ENCODE data around the gene POLR3A.
A peak's percentile ranks its signal among the peaks of the same experiment; 100 is the strongest.

POLR3A gene

DNA sequence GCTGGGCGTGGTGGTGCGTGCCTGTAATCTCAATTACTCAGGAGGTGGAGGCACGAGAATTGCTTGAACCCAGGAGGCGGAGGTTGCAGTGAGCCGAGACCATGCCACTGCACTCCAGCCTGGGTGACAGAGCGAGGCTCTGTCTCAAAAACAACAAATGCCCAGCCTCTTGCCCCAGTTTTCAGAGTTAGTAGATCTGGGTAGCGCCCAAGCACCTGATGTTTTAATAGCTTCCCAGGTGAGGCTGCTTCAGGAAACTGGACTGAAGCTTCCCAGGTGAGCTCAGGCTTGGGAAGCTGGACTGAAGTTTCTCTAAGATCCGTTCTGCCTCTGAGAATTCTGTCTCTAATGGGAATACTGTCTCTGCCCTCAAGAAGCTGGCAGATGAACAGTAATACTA is 16.5 kb upstream of the POLR3A start:
- DNase-seq, result no peak

DNA sequence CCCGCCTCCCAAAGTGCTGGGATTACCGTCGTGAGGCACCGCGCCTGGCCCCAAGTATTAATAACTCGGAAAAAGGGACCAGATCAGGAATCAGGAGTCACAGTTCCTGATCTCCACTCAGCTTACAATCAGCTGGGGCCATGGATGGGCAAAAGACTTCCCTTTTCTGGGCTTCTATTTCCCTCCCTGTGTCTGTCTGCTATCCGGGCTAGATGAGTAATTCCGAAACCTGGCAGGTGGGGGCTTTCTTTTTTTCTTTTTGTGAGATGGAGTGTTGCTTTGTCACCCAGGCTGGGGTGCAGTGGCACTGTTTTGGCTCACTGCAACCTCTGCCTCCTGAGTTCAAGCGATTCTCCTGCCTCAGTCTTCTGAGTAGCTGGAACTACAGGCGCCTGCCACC is 15.9 kb upstream of the POLR3A start:
- DNase-seq, result no peak

DNA sequence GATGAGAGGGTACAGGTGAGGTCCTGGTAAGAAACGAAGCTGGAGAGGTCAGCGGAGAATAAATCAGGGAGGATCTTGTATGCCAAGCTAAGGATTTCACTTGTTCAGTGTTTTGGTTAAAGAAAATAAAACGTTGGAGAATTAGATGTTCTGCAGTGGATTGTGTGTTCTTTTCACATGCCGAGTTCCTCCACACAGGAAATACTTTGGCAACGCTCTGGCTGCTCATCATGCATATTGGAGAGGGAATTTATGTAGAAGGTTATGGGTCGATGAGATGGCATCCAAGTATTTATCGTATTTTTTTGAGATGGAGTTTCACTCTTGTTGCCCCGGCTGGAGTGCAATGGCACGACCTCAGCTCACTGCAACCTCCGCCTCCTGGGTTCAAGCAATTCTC is 15.4 kb upstream of the POLR3A start:
- DNase-seq, result no peak

DNA sequence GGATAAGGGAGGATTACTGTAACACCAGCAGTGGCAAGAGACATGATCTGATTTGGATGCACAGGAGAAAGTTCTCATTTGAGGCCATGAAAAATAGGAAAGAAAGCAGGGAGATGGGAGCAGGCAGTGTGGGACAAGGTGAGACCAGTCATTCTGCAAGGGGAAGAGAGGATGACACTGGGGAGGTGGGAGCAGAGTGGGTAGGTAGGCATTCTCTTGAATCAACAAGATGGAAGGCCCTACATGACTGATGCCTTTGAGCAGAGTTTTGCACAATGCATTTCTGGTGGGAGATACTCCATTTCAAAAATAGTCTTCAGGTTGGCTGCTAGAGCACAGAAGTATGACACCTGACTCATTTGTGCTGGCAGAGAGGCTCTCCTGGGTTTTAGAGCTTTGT is 14.9 kb upstream of the POLR3A start:
- DNase-seq, result no peak

DNA sequence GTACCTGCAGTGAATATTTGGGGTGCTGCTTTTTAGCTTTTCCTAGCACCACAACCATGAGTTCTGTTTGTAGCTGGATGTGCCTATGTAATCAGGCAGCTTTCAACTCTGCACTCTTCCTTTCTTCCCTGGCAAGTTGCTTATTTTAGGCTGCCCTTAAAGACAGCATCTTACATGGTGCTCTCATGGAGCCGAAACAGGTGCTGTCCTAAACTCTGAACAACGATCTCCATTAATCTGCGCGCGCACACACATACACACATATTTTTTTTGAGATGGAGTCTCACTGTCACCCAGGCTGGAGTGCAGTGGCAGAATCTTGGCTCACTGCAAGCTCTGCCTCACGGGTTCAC is 13.4 kb upstream of the POLR3A start:
- no peak for DNase-seq

- no peak for DNase-seq
These were observed 12.9 kb upstream of the POLR3A start for GRCh38 chr10:78042058-78042751.

GRCh38 chr10:78041170-78042057 is 12.1 kb upstream of the POLR3A start:
- DNase-seq, result no peak

- no peak for DNase-seq
These were observed 10.4 kb upstream of the POLR3A start for GRCh38 chr10:78039743-78040142.

DNA sequence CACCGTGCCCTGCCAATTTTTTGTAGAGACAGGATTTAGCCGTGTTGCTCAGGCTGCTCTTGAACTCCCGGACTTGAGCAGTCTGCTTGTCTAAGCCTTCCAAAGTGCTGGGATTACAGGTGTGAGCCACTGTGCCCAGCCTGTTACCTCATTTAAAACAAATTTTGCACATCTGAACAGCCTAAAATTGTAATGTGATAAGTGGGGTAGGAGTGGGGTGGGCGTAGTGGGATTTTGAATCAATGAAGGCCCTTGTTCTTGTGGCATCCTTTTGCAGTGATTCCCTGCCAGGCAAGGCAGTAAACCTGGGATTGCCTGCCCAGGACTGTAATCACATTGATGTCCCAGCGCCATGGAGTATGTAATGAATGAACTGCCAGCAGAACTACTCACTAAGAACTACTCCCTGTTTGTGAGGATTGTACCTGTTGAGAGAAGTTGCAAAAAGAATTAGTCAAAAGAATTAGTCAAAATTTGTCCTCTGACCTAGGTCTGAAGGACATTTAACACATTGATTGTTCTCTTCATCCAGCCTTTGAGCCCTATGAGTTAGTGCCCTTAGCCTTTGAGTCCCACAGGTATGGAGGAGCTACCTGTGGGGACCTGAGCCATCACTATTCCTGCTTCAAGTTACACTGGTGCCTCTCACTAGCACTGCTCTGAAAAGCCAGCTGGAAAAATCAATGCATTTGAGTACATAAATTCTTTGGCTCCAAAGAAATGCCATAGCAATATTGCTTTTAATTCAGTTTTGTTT is 9.7 kb upstream of the POLR3A start:
- DNase-seq, result no peak

- no peak for DNase-seq
These were observed 8.8 kb upstream of the POLR3A start for GRCh38 chr10:78038105-78038504.

GRCh38 chr10:78035933-78036583 is 6.7 kb upstream of the POLR3A start:
- no peak for DNase-seq

- DNase-seq, result no peak
These were observed 6.1 kb upstream of the POLR3A start for GRCh38 chr10:78035437-78035836.

DNA sequence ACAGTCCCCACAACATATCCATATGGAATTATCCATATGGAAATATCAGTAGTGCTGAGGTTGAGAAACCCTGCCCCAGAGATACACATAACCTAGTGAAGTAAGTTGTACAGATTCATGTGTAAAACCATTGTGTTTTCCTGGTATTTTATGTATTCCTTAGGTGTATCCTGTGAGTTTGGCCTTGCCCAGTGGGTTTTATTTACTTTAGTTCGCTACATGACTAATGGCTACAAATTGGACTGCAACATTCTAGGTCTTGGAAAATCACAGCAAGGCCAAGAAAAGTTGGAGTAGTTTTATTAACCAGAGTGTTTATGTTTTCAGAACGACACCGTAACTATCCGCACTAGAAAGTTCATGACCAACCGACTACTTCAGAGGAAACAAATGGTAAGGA is 5.7 kb upstream of the POLR3A start:
- no peak for DNase-seq

DNA sequence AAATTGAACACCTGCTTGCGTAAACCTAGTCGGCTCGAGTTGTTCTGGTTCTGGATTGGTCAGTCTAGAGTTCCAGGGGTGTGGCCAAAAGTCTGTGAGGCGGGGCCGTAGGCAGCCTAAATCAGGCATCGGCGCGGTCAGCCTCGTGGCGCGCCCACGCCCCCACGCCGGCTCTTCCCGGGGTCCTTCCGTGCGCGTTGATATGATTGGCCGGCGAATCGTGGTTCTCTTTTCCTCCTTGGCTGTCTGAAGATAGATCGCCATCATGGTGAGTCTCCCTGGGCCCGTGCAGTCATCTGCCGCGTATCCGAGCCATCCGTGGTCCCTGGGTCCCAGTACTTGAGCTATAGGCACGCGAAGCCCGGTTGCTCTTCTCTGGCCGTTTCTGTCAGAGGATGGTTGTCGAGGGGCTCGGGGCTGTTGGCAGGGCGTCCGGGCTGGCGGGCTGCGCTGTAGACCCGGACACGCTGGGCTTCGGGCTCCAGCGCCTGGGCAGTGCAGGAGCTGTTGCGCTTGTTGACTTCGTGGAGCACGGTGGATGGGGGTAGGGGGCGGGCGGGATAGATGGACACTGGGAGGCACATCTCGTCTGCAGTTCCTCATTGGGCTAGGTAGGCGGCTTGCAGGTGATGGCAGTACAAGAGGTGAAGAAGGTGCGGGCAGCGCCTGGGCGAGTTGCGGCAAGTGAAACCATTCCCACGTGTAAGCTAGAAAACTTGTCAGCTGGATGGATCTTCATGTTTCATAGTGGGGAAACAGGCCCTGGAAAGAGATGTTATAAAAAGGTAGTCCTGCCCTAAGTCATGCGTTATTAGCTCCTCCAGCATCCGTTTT is 4.5 kb upstream of the POLR3A start, which contains the start of gene RPS24:
TSS of gene RPS24 (plus strand) at position 227 of the 834 bp plus-strand sequence. CDS start at position 266, 39 bp downstream.
- peak; percentile 94 for DNase-seq

- DNase-seq, result no peak
These were observed 4.0 kb upstream of the POLR3A start for GRCh38 chr10:78033387-78033636.

GRCh38 chr10:78028438-78029268 is 662 bp downstream of the POLR3A start:
- DNase-seq, result no peak

DNA sequence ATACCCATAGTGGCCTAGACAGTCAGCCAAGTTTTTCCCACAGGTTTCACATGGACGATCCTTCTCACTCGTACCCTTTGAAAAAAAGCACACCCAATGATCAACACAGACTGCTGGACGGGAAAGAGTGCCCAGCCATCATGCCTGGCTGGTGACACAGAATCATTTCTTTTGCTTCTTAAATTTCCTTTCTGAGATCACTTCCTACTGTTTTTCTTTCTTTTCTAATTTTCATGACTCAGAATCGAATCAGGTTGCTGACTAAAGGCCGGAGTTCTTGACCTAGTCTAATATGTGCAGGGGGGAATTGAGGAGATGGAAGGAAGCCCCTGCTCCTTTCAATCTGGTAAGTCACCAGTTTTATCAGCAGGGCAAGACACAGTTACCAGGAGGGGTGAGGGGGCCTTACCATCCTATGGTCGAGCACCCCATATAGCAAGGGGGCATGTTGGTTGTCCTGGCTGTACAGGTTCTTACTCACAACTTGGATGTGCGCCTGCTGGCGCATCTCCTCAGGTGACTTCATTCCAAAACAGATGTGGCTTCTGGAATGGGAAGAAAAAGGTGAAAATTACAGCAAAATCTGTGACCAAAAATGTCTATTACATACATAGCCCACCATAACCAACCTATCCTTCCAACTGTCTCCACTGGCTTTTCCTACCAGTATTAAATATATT is 3.5 kb downstream of the POLR3A start:
- DNase-seq, result no peak

- DNase-seq, result no peak
These were observed 5.6 kb downstream of the POLR3A start for GRCh38 chr10:78023741-78024140.

GRCh38 chr10:78021201-78021600 is 8.1 kb downstream of the POLR3A start:
- no peak for DNase-seq

DNA sequence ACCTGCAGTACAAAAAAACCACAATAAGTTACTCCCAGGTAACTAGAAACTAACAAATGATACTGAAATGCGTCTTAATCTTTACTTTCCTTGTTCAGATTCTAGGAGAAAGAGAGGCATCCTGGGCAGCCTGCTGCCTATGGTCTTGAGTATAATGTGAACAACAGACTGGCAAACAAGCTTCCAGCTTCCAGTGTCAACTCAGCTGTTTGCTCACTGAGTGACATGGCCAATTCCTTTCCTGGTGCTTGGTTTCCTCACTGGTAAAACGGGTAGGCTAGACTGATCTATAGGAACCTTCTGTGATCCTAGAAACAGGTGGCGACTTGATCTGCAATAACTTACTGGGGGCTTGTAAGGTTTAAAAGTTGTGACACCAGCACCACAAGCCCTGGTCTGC is 10.1 kb downstream of the POLR3A start:
- DNase-seq, result no peak

DNA sequence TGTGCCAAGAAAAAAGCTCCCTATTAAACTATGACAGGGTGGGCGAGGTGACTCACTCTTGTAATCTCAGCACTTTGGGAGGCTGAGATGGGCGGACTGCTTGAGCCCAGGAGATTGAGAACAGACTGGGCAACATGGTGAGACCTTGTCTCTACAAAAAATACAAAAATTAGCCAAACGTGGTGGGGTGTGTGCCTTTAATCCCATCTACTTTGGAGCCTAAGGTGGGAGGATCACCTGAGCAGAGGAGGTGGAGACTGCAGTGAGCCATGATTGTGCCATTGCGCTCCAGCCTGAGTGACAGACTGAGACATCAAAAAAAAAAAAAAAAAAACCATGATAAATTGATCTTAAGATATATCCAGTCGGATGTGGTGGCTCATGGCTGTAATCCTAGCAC is 11.5 kb downstream of the POLR3A start:
- DNase-seq, result no peak
